DMS114 treated with DMSO at 0.1 percent for 48 hours (cell line): ENCODE data around the gene RBBP8.
"Not testable (repeated sequence)": the region's sequence is repeated elsewhere in the genome, so short reads cannot be mapped to it uniquely, and the experiment has no call there.

Experiments used
- DNase-seq: peaks from one replicate; lab custom pipeline; 2025; ENCODE audit not compliant: unreplicated experiment; lab: John Stamatoyannopoulos, UW

Gene RBBP8

DNA sequence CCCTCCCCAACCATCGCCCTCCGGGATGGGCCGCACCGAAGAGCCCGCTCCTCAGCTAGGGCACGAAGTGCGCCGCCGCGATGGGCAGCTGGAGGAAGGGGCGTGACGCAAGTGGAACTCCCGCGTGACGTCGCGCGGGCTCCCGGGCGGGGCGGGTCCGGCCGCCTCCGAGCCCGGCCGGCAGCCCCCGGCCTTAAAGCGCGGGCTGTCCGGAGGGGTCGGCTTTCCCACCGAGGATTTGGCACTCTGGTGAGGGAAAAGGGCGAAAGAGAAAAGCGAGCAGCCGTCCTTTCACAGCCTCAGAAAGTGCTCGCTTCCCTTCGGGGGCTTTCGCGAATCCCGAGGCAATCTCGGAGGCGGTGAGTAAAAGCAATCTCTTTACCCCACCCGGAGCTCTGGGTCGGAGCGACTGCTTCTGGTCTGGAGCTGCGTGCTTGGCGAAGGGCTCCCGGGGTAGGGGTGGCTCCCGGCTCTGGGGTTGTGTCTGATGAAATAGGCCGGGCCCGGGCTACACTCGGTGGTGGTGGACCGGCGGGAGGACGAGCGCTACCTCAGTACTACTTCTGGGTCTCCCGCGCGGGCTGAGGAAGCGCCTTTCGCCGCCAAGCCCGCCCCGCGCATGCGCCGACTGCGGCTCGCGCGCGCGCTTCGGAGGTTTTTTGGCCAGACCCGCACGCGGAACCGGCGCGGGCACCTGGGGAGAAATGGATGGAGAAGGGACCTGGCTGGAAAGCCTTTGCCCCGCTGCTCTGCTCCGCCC lies at the start of gene RBBP8:
Gene RBBP8, plus strand, starts transcription at position 123 of the 760 bp plus-strand sequence. CDS start 3,524 bp downstream, outside the sequence.
- peak; percentile 67 for DNase-seq

DNA sequence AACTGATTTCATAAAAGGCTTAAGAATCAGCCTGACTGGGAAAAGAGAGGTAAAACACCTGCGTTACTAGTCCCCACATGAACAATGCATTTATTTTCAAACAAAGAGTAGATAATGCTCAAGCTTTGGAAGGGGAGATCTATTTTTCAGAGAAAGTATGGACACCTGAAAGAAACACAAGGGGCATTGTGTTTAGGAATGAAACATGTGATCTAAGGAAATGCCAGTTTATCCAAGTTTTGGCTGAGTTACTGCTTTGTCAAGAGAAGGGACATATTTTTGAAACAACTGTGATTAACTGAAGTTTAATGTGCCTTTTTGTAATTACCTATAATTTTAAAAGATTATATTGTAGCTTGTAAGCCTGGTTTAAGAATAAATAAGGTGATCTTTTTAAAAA lies 49.3 kb upstream of the RBBP8 start:
- no peak for DNase-seq

GRCh38 chr18:22885694-22886093 lies 47.4 kb upstream of the RBBP8 start:
- DNase-seq: not testable (repeated sequence)

- DNase-seq: no peak
Measured at GRCh38 chr18:22899421-22899820, 33.7 kb upstream of the RBBP8 start.

DNA sequence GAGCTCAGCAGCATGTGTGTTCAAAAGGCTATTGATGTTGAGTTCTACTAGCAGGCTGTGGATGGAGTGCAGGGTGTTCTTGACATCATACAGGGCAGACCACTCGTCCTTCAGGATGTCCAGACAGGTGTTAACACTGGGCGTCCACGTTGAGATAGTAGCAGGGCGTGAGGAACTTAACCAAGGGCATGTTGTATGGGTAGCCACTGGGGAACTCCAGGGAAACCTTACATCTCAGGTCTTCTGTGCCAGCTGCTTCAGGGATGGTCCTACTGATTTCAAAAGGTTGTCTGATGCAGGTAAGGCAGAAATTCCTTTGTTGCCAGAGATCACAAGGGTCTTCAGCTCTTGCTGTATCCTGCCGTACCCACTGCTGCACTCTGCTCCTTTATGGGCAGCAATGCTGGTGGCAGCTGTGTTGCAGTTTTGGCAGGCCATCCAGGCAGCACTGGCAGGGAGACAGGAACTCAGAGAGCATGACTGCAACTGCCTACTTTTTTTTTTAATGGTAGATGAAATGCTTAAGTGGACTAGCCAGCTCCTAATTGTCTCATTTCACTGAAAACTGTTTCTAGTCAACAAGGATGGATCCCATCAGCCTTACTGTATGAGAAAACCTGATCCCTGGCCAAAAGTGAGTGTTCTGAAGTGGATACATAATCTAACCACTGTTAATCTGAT lies 32.4 kb upstream of the RBBP8 start:
- DNase-seq: no peak

DNA sequence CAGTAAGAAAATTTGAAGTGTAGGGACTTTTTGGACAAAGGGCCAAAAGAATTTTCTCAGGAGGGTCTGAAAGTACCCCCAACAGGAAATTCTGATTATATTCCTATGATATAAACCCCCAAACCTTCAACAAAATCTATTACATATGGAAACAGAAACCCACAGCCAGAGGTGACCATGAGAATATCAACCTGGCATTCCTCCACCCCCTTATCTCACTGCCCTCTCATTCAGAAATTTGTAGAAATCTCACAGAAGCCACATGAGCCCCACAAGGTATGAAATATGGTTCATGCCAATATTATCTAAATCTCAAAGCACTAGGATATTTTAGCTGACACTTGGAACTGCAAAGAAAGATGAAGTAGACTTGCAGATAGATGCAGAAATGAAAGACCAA lies 31.0 kb upstream of the RBBP8 start:
- DNase-seq: no peak

- DNase-seq: not testable (repeated sequence)
Measured at GRCh38 chr18:22903248-22903647, 29.9 kb upstream of the RBBP8 start.

DNA sequence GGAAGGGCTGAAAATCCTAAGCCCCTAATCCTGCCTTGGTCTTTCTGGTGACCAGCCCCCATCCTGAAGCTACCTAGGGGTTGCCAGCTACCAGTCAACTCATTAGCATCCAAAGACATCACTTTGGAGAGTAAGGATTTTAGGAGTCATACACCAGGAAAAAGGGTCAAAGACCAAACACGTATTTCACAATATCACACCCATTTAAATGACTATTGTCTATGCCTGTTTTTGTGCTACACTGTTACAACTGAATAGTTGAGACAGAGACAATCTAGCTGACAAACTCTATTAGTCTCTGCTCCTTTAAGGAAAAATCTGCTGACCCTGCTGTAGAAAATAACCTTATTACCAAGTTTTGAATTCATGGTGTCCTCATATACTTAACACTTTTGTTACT lies 21.0 kb upstream of the RBBP8 start:
- no peak for DNase-seq

DNA sequence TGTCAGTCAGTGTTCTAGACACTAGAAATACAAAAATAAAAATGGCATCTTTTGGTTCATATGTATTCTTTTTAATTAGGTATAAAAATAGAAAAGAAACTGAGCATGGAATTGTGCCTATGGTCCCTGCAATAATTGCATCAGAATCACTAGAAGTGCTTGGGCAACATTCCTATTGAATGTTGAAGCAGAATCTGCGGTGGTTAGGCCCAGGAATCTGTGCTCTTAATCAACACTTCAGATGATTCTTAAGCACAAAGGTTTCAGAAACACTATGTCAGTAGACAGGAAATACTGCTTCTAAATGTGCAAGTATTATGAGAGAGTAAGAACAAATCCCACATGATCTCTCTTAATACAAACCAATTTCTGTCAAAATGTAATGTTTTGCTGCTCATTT lies 20.3 kb upstream of the RBBP8 start:
- no peak for DNase-seq

DNA sequence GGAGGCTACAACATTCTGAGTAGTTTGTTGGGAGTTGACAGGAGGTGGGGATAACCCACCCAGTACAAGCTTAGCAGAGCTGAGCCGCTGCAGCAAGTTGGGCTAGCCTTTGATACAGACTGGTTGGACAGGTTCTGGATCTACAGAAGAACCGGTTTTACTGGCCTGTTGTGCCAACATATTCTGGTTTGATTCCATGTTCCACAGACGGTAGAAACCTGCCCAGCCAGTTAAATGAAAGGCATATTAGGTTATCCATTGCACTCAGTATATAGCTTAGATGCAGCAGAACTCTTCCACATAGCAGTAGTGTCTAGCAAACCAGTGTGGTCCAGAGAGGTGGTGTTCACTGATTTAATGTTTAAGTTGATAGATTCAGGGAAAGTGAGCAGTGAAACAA lies 19.3 kb upstream of the RBBP8 start:
- no peak for DNase-seq

- DNase-seq: no peak
Measured at GRCh38 chr18:22914633-22915032, 18.5 kb upstream of the RBBP8 start.

DNA sequence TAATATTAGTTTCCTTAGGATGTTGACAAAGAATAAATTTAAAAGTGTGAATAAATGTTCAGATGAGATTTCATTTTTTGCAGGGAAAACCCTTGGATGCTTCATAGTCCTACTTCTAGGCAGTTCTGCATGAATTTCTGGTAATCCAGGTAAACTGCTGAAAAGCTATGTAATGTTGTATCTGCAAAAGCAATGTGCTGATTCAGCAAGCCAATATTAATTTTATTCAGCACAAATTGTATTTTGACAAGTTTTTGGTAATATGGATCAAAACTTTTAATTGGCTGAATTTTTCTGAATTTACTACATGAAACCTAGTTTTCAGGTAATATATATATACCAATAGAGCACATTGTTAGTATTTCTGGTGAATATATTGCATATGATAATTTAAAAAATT lies 17.8 kb upstream of the RBBP8 start:
- DNase-seq: no peak

GRCh38 chr18:22921772-22922171 lies 11.4 kb upstream of the RBBP8 start:
- DNase-seq: no peak

DNA sequence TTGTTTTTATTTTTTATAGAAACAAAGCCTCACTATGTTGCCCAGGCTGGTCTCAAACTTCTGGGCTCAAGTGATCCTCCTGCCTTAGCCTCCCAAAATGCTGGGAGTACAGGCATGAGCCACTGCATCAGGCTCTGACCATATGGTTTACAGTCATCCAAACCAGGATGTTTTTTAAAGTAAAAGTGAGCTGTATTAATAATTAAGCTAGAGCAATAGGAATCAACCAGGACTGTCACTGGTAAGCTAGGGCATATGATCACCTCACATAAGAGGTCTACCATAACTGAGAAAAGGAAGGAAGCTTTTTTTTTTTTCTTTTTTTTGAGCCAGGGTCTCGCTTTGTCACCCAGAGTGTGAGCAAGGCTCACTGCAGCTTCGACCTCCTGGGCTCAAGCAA lies 8.5 kb upstream of the RBBP8 start:
- DNase-seq: no peak

DNA sequence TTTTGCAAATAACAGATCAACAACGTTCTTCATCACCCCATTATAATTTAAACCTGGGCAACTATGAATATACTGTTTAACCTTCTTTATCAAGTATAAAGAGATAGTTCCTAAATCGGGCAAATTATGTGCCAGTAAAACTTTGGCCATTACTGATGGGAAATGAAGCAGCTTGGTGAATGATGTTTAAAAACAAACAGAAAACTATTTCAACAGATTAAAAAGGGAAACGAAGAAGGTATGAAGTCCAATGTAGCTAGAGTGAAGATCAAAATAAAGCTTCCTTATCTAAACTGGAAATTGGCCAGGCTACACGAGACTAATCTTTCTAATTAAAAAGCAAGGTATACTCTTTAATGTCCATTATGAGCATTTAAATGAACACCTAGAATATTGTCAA lies 6.7 kb upstream of the RBBP8 start:
- DNase-seq: no peak

- no peak for DNase-seq
Measured at GRCh38 chr18:22928339-22928738, 4.8 kb upstream of the RBBP8 start.

DNA sequence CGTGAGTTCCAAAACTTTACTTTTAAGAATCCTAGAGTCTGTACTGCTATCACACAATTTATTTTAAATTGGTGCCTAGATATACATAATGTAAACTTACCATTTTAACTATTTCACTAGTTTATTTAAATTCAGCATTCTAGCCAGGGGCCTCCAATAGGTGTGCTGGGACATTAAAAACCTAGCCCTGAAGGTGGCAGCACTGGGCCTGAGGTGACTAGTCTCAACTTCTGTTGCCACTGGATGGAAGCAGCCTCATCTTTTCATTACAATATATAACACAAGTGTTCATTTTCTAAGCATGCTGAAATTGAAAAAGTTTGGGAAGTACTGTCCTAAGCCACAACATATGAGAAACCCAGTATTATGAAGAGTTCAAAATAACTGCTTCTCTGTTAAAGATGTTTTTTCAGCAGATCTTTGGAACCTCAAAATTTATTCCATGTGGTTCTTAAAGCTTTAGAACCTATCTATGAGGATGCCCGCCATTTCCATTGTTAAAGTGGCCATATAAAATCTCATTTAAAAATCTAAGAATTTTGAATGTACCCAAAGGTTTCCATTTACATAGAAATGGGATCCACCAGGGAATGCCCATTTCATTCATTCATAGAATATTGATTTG lies 2.9 kb upstream of the RBBP8 start:
- peak; percentile 19 for DNase-seq

GRCh38 chr18:22932885-22933205 lies 283 bp upstream of the RBBP8 start:
- DNase-seq: no peak

DNA sequence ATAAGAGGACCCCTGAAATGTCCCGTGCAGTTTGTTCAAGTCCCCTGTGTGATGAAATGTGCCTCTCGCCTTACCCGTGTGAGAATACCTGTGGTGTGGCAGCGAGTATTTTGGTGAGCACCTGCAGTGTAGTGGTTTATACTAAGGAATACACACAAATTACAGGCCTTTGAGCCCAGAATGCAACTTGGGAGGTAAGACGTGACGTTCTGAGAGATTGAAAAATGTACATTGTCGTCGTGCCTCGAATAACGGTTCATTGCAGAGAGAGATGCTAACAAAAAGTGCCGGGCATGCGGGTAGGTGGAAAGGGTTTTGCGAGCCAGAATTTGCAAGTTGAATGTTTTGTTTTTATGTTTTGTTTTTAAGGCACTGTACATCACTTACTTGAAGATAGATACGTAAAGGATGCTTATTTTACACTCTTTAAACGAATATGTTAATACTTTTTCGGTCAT lies 867 bp downstream of the RBBP8 start:
- DNase-seq: no peak

DNA sequence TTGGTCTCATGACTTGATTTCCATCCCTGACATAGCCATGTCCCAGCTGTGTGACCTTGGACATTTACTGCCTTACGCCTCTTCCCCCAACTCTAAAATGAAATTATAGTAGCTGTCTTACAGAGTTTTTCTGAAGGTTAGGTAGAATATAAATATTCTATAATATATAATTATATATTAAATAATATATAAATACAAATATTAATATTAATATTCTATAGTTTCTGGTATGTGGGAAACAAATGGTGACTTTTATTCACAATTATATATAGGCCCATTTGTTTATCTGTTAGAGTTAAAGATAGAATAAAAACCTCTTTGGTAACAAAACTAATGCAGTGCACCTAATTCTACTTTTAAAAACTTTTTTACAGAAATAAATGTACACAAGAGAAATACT lies 1.7 kb downstream of the RBBP8 start:
- DNase-seq: no peak

DNA sequence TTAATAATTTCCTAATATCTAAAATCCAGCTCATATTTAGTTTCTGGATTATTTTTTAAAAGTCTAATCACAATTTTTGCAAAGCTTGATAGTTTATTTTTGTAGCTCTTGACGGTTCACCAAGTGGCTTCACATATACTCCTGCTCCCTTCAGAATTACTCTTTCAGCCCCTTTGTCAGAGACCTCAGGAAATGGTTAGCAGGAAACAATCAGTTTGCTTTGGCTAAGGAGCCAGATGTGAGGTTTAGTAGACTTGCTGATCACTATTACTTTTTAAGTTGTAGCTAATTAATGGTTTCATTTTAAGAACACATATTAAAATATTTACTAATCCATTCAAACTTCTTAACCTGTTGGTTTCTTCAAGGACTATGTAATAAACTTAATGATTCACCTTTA lies 2.3 kb downstream of the RBBP8 start:
- DNase-seq: no peak

DNA sequence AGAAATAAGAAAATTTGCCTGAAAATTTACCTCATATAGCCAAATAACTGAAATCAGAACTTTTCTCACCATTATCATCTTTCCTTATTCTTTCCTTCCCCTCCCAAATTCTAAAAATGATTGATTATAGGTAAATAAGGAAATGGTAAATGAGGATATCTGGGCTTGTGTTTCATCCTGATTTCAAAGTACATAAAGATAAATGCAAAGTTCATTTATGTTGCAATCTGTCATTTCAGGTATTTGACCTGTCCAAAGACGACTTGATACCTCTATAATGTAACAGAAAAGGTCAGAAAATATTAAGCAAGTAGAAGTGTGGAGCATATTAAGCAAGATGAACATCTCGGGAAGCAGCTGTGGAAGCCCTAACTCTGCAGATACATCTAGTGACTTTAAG lies 3.4 kb downstream of the RBBP8 start:
- no peak for DNase-seq
